ENCODE measurements around the gene ZNF100.

DNA sequence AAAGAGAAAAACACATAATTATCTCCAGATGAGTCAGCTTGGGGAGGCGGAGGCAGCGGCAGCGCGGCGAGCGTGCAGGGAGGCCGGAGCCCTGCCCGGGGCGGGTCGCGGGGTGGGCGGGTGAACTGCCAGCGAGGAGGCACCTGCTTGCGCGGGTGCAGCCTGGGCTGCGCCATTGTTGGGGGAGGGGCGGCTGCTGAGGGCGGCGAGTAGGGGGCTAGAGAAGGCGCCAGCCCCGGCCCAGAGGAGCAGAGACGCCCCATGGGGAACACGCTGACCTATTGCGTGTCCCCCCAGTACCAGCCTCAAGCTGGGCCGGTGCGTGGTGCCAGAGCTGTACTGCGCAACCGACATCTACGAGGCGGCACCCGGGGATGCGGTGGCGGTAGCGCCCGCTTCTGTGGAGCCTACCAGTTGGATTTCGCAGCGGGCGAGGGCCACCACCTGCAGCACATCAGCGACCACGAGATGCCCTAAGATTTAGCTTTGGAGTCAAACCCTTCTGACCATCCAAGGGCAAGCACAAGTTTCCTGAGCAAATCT is 16.7 kb downstream of the ZNF100 start:
- TF ChIP-seq POLR2AphosphoS5 (IDR thresholded peaks at IDR 0.05) (no peak), POLR2A (IDR thresholded peaks at IDR 0.05) (no peak)
- TF ChIP-seq, protein P1, sequence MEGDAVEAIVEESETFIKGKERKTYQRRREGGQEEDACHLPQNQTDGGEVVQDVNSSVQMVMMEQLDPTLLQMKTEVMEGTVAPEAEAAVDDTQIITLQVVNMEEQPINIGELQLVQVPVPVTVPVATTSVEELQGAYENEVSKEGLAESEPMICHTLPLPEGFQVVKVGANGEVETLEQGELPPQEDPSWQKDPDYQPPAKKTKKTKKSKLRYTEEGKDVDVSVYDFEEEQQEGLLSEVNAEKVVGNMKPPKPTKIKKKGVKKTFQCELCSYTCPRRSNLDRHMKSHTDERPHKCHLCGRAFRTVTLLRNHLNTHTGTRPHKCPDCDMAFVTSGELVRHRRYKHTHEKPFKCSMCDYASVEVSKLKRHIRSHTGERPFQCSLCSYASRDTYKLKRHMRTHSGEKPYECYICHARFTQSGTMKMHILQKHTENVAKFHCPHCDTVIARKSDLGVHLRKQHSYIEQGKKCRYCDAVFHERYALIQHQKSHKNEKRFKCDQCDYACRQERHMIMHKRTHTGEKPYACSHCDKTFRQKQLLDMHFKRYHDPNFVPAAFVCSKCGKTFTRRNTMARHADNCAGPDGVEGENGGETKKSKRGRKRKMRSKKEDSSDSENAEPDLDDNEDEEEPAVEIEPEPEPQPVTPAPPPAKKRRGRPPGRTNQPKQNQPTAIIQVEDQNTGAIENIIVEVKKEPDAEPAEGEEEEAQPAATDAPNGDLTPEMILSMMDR (IDR thresholded peaks at IDR 0.05), result no peak
